Stimulated activated CD4-positive, alpha-beta T cell treated with anti-CD3 and anti-CD28 coated beads, TNF-alpha, amount 100 ng/mL, for 1 hour (primary cell): ENCODE results near the gene CSPG4.
"Not testable (repeated sequence)": the region's sequence is repeated elsewhere in the genome, so short reads cannot be mapped to it uniquely, and the experiment has no call there.

Experiments
- DNase-seq, 3 donors: peaks; one replicate each; pipeline ENCODE4 v3.0.0-alpha.2; 2020; ENCODE audit warnings: low read depth in 3 of 3, low spot score in 1 of 3

Gene CSPG4

DNA sequence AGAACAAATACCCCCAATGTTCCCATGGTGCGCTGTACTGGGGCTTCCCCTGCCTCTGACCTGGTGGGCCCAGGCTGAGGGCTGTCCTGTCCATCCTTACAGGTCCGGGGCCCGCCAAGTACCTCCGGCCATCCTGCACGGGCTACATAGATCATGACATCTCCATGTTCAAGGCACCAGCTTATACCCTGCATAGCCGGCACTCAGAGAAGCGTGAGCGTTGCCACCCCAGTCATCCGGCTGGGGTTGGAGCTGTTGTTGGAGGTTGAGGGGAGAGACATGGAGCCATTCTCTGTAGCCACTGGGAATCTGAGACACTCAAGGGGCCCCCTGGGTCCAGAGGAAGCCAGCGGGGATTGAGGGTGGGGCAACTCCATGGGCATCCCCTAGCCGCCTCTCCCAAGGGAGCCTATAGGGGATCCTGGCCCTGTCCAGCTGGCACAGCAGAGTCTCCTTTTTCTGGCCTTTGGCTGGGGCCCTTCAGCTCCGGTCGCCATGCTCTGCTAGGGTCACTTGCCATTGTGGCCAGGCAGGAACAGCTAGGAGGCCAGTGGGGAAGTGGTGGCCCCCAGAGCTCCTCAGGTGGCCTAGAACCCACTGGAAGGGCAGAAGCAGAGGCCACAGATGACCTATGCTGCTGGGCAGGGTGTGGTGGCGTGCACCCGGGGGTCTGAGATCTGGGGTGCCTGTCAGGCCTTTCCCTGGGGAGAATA lies 12.5 kb upstream of the CSPG4 start:
- no peak for DNase-seq

DNA sequence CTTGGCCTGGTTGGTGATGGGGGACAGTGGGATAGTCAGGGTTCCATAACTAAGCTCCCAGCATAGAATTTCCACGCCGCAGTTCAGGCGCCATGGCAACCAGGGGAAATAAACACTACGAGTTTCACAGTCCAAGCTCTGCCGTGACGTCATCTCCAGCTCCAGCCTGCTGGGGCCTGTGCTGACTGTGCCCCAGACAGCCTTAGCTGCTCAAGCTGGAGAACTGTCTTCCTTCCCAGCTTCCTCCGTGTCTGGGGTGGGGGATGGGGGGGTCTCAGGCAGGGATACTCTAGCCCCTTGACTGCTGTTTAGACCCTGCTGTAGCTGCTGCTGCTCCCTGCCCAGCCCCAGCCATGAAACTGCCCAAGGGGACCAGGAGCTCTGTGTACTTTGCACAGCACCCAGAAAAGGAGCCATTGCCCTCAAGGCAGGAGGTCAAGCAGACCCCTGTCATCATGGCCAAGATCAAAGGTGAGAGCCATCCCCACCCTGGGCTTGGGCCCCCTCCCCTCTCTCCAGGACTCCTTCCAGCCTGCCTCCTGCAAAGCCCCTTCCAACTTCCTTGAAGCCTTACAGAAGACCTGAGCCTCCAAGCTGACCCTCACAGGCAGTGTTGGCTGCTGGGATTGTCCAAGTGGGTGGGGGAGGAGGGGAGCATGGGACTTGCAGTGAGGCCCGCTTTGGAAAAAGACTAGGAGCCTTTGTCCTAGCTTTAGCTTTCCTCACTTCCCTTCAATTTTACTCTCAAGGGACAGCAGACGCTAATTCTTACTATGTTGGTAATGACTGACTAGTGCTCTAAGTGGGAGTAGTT lies 11.4 kb upstream of the CSPG4 start:
- no peak for DNase-seq

DNA sequence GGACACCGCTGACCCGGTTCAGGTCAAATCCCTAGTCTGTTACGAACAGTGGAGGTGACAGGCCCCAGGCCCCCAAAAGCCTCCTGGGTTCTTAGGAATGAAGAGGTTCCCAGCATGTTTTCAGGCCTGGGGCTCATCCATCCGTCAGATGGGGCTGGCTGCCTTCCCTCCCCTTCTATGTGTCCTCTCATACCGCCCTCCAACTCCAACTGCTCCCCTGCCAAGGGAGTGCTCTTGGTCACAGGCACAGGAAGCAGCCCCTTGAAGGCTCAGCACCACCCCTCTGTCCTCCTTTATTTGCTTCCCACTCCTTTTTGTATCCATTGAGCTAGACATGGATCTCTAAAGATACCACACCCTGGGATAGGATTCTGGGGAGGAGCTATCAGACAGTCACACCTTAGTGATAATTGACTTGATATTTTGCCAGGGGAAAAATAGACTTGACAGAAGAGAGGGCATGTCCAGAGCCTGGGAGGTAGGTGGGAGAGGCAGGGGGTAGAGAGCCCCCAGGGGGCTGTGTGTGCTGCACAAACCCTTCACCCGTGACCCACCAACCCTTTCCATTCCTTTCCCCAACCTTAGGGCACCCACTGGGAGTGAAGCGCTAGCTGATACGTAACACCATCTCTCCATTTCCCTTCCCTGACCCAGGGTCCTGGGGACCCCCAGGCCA lies 10.7 kb upstream of the CSPG4 start:
- no peak for DNase-seq

DNA sequence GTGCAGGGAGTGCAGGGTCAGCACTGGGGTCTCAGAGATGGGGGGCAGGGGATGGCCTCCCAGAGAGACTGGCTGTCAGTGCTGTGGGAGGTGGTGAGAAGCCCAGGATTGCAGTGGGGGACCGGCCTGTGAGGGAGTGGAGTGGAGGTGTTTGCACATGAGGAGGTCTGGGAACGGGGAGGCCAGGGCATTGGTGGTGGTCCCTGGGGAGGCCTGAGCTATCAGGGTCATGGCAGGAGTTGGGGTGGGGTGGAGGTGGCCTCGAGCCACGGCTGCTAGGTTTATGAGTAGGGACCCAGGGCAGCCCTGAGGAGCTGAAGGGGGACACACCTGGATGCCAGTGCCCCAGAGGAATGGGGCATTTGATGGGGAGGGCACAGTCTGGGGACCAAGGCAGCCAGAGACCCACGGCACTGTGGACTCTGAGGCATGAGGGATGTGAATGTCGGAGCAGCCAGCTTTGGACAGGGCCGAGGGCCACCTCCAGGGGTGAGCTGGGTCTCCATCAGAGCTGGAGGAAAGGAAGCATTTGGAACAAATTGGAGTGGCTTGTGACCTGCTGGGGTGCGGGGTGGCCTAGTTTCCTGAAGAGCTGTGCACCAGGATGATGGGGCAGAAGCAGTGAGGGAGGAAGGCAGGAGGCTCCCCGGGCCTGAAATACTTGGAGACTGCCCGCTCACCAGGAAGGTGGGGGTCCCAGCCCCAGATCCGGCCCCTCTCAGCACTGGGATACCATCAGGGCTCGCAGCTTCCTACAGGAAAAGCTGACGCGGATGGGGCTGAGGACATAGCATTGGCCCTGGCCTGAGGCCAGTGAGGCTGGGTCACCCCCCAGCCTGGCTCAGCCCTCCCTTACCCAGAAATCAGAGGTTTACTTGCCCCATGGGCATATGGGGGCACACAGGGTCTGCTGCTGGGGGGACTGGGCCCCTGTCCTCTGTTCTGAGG lies 9.5 kb upstream of the CSPG4 start:
- no peak for DNase-seq

DNA sequence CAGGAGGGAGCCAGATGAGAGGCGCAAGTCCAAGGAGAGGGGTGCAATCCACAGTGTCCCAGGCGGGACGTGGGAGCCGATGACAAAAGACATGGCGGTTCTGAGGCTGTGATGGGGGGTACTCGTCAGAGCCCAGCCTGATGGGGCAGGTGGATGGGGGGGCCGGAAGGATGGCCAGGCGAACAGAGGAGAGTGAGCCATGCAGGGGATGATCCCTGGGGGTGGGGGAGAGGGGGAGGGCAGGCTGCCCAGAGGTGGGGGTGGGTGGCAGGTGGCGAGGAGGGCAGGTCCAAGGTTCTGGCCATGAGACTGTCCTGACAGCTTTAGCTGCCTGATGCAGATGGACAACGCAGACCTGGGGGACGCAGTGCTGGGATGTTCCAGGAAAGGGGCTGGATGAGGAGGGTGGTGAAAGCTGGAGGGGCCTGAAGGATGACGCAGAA lies 8.9 kb upstream of the CSPG4 start:
- DNase-seq: no peak

DNA sequence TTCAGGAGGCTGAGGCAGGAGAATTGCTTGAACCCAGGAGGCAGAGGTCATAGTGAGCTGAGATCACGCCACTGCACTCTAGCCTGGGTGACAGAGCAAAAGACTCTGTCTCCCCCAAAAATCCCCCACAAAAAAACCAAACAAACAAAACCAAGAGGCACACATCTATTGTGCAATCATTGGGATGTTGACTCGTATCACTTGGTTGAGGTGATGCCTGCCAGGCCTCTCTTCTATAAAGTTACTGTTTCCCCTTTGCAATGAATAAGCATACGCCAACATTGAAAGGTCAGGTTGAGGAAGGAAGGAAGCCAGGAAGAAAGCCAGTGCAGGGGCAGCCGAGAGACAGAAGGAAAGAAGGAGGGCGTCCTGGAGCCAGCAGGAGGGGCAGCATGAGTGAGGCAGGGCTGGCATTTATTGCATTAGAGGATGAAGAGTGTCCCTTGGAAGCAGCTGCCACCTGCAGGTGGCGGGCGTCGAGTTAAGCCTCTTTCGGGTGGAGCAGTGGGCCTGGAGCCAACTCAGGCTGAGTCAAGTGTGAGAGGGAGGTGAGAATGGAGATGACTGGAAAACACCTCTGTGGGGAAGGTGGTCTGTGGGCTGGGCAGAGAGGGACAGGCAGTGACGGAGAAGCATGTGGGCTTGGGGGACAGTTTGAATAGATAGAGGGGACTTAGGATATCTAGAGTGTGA lies 8.3 kb upstream of the CSPG4 start:
- peak in 1 of 3 donors; percentile 15 for DNase-seq

DNA sequence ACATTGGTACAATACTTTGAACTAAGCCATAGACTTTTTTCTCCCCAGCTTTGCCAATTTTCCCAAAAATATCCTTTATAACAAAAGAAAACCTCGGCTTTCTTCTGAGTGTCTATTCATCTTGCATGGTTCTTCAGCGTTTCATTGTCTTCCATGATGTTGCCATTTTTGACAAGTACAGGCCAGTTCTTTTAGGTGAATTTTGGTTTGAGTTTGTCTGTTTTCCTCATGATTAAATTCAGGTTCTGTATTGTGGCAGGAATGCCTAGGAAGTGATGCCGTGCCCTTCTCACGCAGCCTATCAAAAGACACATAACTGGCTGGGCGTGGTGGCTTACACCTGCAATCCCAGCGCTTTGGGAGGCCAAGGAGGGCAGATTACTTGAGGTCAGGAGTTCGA lies 7.6 kb upstream of the CSPG4 start:
- no peak for DNase-seq

DNA sequence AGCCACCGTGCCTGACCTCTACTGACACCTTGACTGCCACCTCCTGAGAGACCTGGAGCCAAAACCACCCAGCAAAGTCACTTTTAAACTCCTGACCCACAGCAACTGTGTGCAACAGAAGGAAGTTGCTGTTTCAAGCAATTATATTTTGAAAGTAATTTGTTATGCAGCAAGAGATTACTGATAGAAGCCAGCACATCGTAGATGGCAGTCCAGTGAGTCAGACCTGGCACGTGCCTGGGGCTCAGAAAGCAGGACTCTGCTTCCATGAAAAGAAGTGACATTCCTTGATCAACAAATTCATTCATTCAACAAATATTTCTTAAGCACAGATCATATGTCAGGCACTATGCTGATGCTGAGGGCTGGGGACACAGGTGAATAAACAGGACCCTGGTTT lies 5.7 kb upstream of the CSPG4 start:
- no peak for DNase-seq

DNA sequence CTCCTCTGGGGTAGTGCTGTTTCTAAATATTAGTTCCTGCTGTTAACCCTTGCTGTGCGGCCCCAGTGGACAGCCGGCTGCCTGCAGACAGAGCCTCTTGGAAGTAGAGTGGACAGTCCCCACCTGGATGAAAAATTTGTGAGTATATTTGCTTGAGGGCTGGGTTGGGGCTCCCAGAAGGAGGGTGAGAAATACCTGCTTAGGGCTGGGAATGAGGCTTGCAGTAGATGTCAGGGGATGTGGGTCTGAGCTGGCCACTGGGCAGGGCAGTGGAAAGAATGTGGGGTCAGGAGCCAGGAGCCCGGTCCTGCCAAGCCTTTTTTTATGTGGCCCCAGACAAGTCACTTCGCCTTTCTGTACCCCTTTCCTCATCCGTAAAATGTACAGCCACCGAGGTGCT lies 4.4 kb upstream of the CSPG4 start:
- DNase-seq: not testable (repeated sequence)

DNA sequence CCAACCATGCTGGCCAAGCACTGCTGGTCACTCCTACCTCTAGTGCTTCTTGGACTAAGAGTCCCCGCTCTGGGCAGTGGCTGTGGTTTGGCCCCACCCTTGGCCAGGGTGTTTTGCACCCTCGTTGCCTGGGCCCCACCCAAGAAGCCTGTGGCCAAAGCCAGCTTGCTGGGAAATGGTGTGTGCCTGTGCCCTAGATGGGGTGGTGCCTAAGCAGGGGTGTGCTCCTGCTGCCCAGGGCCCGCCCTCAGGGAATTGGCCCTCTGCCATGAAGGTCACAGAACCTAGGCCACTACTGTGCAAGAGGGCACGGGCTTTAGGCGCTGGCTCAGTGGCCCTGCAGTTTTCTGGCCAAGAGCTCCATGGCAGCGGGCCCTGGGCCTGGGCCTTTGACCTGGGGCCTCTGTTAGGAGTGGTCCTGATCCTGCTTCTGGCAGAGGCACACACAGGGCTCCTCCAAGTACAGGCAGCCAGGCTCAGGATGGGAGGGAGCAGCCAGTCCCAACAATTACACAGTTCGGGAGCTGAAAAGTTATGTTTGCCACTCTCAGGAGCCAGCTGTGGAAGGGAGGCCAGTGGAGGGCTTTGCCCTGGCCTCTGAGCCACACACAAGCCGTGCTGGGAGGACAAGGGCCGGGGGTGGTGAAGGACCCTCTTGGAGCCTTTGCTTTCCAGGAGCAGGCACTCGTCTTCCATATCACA lies 3.8 kb upstream of the CSPG4 start:
- DNase-seq: not testable (repeated sequence)

DNA sequence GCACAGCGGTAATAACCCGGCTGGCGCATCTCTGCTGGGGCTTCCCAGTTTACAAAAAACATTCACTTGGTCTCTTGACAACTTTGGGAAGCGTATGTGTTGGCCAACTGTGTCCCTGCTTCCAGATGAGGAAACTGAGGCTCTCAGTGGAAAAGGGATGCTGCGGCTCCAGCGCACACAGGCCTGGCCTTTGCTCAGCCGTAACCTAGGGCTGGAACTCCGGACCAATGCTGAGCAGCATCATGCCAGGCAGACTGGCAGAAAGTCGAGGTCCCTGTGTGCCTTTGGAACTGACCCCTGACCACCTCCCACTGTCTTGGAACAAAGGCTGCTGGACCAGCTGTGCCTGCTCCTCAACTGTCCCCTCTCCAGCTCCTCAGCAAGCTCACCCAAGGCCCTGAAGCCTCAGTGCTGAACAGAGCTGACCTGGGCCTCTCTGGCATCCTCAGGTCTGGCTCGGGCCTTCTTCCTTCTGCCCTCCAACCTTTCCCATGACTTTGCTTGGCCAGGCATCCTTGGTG lies 2.7 kb upstream of the CSPG4 start:
- DNase-seq: not testable (repeated sequence)

DNA sequence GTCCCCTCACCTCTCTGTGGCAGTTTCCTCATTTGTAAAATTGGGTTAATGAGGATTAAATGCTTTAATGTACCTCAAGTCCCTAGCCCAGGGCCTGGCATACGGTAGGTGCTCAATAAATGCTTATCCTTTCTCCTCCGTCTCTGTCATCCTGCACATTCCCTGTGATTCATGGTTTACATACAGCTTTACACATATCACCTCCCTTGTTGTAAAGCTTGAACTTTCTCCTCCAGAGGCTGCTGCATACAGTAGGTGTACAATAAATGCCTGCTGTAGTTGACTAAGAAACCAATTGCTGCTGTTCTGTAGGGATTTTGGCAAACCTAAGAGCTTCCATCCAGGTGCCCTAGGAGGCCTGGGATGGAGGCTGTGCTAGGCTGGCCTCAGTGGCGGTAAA lies 1.5 kb upstream of the CSPG4 start:
- no peak for DNase-seq

DNA sequence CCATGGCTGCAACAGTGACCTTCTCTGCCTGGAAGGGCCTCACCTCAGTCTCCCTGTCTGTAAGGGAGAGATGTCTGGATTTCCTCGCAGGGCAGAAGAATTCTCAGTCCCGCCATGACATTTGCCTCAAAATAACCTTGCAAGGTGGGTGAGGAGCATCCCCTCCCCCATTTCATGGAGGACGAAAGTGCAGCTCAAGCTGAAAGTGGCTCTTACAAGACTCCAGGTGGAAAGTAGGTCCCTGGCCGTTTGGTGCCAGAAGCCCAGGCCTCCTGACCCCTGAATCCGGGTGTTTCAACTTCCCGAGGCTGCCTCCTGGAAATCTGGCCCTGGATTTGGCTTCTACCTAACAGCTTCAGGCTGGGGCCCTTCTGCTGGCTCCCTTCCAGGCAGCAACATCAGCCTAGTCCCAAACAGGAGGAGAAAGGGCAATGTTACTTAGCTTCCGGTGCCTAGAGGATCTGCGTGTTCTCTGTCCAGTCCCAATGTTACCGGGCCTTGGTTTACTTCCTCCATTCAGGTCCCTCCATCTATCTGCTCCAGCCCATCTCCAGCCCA lies 769 bp upstream of the CSPG4 start:
- DNase-seq: no peak

DNA sequence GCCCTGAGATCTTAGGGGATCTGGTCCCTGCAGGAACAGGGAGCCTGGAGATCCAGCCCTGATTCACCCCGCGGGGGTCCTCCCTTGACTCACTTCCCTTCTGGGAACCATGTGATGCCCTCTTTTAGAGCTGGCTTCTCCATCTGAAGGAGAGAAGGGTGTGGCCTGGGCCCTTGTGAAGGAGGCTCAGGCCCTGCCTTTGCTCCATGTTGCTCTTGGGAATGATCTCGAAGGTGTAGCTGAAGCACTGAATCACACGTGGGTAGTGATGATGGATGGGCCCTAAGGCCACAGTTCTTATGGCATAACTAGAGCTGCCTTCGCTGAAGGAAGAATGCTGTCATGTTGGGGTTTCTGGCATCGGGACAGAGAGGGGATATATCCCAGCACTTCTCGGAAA lies 1.2 kb downstream of the CSPG4 start:
- not testable (repeated sequence) for DNase-seq

DNA sequence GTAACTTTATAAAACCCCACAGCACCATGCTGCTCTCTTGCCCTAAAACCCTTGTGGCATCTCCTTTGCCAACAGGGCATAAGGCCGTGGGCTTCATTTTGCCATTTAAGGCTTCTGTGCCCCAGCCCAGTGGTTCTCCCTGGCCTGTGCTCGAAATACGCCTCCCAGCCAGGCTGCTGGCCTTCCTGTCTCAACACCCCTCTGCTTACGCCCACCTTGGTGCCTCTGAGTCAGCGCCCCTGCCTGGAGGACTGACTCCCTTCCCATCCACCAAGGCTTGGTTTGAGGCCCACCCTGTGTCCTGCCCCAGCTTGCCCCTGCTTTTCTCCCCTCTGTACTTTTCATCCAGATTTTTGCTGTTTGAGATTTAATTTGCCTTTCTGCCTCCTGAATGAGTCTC lies 1.8 kb downstream of the CSPG4 start:
- DNase-seq: not testable (repeated sequence)

DNA sequence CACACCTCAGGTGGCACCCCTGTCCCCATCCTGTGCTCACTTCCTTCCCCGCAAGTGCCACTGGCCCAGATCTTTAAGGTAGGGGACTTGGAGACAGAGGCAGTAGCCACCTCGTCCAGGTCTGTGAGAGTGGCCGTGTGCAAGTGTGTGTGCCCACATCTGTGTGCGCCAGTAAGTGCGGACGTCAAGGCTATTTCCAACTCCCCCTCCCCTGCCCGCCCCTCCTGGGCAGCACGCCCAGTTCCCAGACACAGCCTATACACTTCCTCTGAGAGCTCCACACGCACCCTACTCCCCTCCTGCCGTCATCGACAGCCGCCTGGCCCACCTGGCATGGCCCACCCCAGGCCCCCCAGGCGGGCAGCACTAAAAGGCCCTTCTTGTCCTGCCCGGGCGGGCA lies 3.2 kb downstream of the CSPG4 start:
- not testable (repeated sequence) for DNase-seq

DNA sequence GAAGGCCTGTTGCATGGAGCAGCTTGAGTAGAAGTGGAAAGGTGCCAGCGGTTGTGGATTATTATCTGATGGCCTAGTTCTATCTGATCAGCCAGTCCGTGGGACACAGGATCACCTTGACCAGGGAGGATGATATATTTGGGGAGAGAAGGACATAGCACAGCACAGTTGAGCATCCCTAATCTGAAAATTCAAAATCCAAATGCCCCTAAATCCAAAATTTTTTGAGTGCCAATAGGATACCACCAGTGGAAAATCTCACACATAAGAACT lies 6.0 kb downstream of the CSPG4 start:
- no peak for DNase-seq

DNA sequence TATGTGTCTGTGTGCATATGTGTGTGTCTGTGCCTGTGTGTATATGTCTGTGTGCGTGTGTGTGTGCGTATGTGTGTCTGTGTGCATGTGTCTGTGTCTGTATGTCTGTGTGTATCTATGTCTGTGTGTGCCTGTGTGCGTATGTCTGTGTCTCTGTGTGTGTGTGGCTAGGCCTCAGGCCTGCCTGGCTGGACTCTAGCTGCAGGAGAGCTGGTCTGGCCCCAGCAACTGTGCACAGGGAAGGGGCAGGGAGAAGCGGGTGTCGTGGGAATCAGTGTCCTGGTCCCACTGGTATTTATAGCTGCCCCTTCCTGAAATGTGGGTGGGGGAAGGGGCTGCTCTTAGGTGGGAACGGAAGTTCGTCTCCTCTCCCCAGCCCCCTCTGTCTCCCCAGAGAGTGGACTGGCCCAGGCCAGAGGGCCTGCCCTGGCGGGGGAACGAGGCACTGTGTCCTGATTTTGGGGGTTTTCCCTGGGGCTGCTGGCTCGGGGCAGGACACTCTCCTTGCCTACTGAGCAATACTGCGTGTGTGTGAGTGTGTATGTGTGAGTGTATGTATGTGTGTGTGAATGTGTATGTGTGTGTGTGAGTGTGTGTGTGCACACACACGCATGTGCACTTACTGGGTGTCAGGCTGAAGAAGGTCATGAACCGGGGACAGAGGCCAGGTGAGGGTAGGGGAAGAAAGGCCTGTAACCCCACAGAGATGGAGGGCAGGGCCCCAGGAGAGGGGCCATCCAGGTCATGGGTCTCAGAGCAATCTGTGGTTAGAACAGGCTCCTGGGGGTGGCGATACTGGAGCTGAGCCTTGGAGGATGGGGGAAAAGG lies 6.6 kb downstream of the CSPG4 start:
- DNase-seq: no peak

DNA sequence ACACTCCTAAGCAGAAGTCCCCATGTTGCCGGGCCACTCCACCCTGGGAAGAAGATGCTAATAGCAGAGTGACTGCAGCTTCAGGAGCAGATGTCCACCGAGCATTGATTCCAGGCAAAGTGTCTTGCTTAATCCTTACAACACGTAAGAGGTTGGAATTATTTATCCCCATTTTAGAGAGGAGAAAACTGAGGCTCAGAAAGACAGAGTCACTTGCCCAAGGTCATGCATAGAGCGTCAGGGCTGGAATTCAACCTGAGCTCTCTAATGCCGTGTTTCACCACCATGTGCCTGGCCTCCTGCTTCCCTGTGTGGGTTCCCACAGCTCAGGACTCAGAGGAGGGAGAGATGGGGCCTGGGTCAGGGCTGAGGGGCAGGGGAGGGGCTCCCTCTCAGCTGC lies 7.3 kb downstream of the CSPG4 start:
- not testable (repeated sequence) for DNase-seq
